ENCODE data around the gene ATOH8.
"Not testable (repeated sequence)": the region's sequence is repeated elsewhere in the genome, so short reads cannot be mapped to it uniquely, and the experiment has no call there.

DNA sequence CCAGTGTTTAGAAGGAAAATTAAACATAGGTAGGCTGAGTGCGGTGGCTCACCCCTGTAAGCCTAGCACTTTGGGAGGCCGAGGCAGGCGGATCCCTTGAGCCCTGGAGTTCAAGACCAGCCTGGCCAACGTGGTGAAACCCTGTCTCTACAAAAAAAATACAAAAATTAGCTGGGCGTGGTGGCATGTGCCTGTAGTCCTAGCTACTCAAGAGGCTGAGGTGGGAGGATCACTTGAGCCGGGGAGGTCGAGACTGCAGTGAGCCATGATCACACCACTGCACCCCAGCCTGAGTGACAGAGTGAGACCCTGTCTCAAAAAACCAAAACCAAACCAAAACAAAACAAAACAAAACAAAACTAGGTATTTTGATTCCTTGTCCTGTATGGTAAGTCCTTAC, 39.4 kb upstream of the ATOH8 start:
- not testable (repeated sequence) for TF ChIP-seq NR3C1 (IDR thresholded peaks at IDR 0.05); RARB (CRISPR knock-in tag; IDR thresholded peaks at IDR 0.05); POLR2A (IDR thresholded peaks at IDR 0.05; ENCODE audit: low read length)

All from A549 (cell line).